Measurements from ENCODE around the gene ZFP36. TPM values are rescaled to one million over a fixed set of nuclear protein-coding genes. Genes with fewer than 3 reads are reported as not detected.

The ZFP36 gene
- total and polyA plus RNA-seq, 2 of the 8 experiments (the other 6 are each of a cell fraction or from before 2014, with no cell fraction given): 4.0 to 10.9 TPM

DNA sequence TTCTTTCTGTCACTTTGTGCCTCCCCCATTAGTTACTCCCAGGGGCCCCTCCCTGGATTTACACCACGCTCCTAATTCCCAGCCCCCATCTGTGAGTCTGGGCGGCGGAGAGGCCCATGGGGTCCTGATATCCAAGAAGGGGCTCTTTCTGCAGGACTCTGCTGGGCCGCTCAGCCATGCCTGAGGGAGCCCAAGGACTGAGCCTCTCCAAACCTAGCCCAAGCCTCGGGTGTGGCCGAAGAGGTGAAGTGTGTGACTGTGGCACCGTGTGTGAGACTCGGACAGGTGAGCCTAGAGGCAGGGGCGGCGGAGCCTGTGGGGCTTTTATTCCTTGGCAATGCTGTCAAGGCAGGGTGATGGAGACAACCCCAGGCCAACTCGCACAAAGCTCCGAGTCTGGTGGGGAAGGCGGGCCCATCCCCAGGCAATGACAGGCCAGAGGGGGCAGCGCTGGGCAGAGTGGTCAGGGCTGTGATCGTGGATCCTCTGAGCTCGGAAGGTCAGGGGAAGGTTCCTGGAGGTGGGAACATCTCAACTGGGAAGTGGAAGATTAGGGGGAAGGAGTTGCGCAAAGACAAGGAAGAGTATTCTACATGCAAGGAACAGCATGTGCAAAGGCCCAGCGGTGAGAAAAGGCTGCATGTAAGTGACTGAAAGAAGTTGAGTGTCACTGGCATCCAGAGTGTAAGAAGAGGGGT lies 7.4 kb downstream of the ZFP36 start:
- H4K8ac ChIP-seq (ENCODE audit: extremely low read depth, insufficient read depth, low read length): peak overlapping the region; percentile 80
- FAIRE-seq (no peak), DNase-seq (ENCODE audit: low read depth in 1 of 2, low spot score in 2 of 2) (peak in 1 of 2 experiments; percentile 74)
- peaks cover 5 to 15% (median 7%) of the 10 kb centered on the region in 4 experiments; a peak in 7 of 8 replicates for H3K36me3 ChIP-seq (ENCODE audit: control insufficient read depth in 2 of 4, insufficient read depth in 4 of 4, low read length in 3 of 4)
- peak overlapping the region; percentile 1 to 69 (median 60); a peak in 6 of 7 replicates for H3K9ac ChIP-seq (replicated peaks in 1 of 4; ENCODE audit: extremely low read depth in 1 of 4, low read depth in 3 of 4, low read length in 3 of 4)
- H2BK15ac ChIP-seq (ENCODE audit: low read length): peak overlapping the region; percentile 92; the same call in 1 of the 2 replicates
- H3K4me2 ChIP-seq (ENCODE audit: insufficient read depth in 1 of 2, low read depth in 2 of 2, low read length in 2 of 2): peak overlapping the region; percentile 84 to 86
- H3K14ac ChIP-seq (ENCODE audit: insufficient read length): no peak overlapping the region
- peak overlapping the region; percentile 78; the same call in 1 of the 2 replicates for H2BK5ac ChIP-seq (ENCODE audit: low read depth, low read length)
- H2AFZ ChIP-seq (ENCODE audit: low read length): no peak overlapping the region
- H3K79me2 ChIP-seq (ENCODE audit: control insufficient read depth in 1 of 2, insufficient read depth in 2 of 2, low read length in 2 of 2): peaks cover 6 to 17% of the 10 kb centered on the region in 2 experiments; a peak in 3 of 4 replicates
- H3K27me3 ChIP-seq (replicated peaks in 1 of 4; ENCODE audit: control insufficient read depth in 3 of 4, extremely low read depth in 1 of 4, insufficient read depth in 3 of 4, low read length in 3 of 4): no peaks in the 10 kb centered on the region
- H2BK20ac ChIP-seq (ENCODE audit: low read length): 0 out of 2 replicates have a peak overlapping the region, but pooled peaks have one; percentile 48
- peak overlapping the region; percentile 77; the same call in 1 of the 2 replicates for H2BK12ac ChIP-seq (ENCODE audit: low read depth, low read length)
- no peak overlapping the region for H3K4ac ChIP-seq (replicated peaks; ENCODE audit: insufficient read length, low read depth, low read length)
- H4K20me1 ChIP-seq (replicated peaks in 1 of 2; ENCODE audit: control insufficient read depth in 1 of 2, insufficient read depth in 2 of 2, low read length in 2 of 2): peaks cover 7 to 22% of the 10 kb centered on the region in 2 experiments
- H3K4me1 ChIP-seq (replicated peaks in 1 of 4; ENCODE audit: control insufficient read depth in 3 of 4, insufficient read depth in 4 of 4, low read length in 3 of 4): peaks cover 4 to 27% (median 15%) of the 10 kb centered on the region in 4 experiments; a peak in 6 of 7 replicates
- no peaks in the 10 kb centered on the region for H3K9me3 ChIP-seq (ENCODE audit: insufficient read depth in 2 of 2, low read depth in 1 of 2, low read length in 1 of 2)
- 24% methylated on average over 18 of the region's 18 CpGs; no CpG with 5 or more reads in 1 of the 2 experiments for WGBS, 2 experiments (ENCODE audit: extremely low coverage in 1 of 2, insufficient coverage in 1 of 2, insufficient read length in 1 of 2, insufficient replicate concordance in 2 of 2, low coverage in 1 of 2, low lambda C conversion rate in 2 of 2, missing lambda C conversion rate in 1 of 2)
- H3K27ac ChIP-seq (ENCODE audit: low read depth, low read length): peak overlapping the region; percentile 23; the same call in 1 of the 2 replicates
- H2AK5ac ChIP-seq (ENCODE audit: low read depth, low read length): 0 out of 2 replicates have a peak overlapping the region, but pooled peaks have one; percentile 28
- CTCF ChIA-PET (ENCODE audit: partially characterized antibody): interaction anchor here (0.6 to 2.3 kb wide), 17 partner anchors 10 to 120 kb away, joined by 3 to 13 read pairs (median 5); partner anchors contain the start of genes RPS16 and SELENOV
- peak overlapping the region; percentile 26 for H4K5ac ChIP-seq (ENCODE audit: insufficient read length, low read depth, low read length)
- H3K23me2 ChIP-seq (ENCODE audit: low read depth, low read length): peaks cover 16% of the 10 kb centered on the region
- peak overlapping the region; percentile 78 for H3K18ac ChIP-seq (ENCODE audit: extremely low read depth, low read length)
- H3K56ac ChIP-seq (replicated peaks; ENCODE audit: insufficient read length, low read depth, low read length): peak overlapping the region; percentile 37
- no peak overlapping the region for H2BK120ac ChIP-seq (replicated peaks; ENCODE audit: low read depth, low read length)
- POLR2A ChIA-PET (ENCODE audit: partially characterized antibody): interaction anchor here (0.6 to 25.7 kb wide), 12 partner anchors 9 to 101 kb away, joined by 3 to 1154 read pairs (median 6); partner anchors contain the start of genes MED29, PAF1, RPS16 and SAMD4B
- peak overlapping the region; percentile 46 for H4K91ac ChIP-seq (replicated peaks; ENCODE audit: insufficient read length, low read length)
- H3K79me1 ChIP-seq (ENCODE audit: low read depth, low read length): no peaks in the 10 kb centered on the region; the same call in 1 of the 2 replicates
- no peak overlapping the region for H3K23ac ChIP-seq (ENCODE audit: insufficient read length)
- H3K4me3 ChIP-seq (ENCODE audit: extremely low read depth in 1 of 4, insufficient read depth in 2 of 4, low read depth in 3 of 4, low read length in 4 of 4): peak overlapping the region; percentile 66 to 97 (median 92)
- TF ChIP-seq CEBPB (IDR thresholded peaks at IDR 0.05; ENCODE audit: low read depth, low read length) (peak; percentile 55; the same call in 1 of the 2 replicates), GABPA (IDR thresholded peaks at IDR 0.05; ENCODE audit: borderline replicate concordance, insufficient read depth, low read length) (no peak), KDM1A (IDR thresholded peaks at IDR 0.05; ENCODE audit: borderline replicate concordance, low read length) (peak; percentile 76; the same call in 1 of the 2 replicates), SAP30 (IDR thresholded peaks at IDR 0.05; ENCODE audit: insufficient read depth, insufficient replicate concordance, low read length) (peak; percentile 49), HDAC6 (IDR thresholded peaks at IDR 0.05; ENCODE audit: low read depth, low read length) (no peak), CBX5 (IDR thresholded peaks at IDR 0.05; ENCODE audit: low read depth, low read length) (no peak)
- TF ChIP-seq, protein P1, sequence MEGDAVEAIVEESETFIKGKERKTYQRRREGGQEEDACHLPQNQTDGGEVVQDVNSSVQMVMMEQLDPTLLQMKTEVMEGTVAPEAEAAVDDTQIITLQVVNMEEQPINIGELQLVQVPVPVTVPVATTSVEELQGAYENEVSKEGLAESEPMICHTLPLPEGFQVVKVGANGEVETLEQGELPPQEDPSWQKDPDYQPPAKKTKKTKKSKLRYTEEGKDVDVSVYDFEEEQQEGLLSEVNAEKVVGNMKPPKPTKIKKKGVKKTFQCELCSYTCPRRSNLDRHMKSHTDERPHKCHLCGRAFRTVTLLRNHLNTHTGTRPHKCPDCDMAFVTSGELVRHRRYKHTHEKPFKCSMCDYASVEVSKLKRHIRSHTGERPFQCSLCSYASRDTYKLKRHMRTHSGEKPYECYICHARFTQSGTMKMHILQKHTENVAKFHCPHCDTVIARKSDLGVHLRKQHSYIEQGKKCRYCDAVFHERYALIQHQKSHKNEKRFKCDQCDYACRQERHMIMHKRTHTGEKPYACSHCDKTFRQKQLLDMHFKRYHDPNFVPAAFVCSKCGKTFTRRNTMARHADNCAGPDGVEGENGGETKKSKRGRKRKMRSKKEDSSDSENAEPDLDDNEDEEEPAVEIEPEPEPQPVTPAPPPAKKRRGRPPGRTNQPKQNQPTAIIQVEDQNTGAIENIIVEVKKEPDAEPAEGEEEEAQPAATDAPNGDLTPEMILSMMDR (IDR thresholded peaks at IDR 0.05; ENCODE audit: control extremely low read depth in 1 of 3, insufficient read depth in 1 of 3, low read depth in 1 of 3, low read length in 3 of 3): peak in 2 of 3 experiments; percentile 25 to 27; a peak in 2 of 4 replicates

Measured in H1 (cell line).